Smooth muscle cell (in vitro differentiated cells): ENCODE measurements around the gene PTPRCAP. TPM values are rescaled to one million over a fixed set of nuclear protein-coding genes. Genes with fewer than 3 reads are reported as not detected.
"Not testable (repeated sequence)": the region's sequence is repeated elsewhere in the genome, so short reads cannot be mapped to it uniquely, and the experiment has no call there.

Experiments used
- DNase-seq: peaks from one replicate; lab custom pipeline; 2025; ENCODE audit not compliant: unreplicated experiment; lab: John Stamatoyannopoulos, UW
- H2AFZ ChIP-seq: fragments of 200-600 bp; sonication (generic); 2 replicates; pipeline ENCODE4 v1.6.0; 2016; ENCODE audit warnings: antibody characterized with exemption, low read depth, mild to moderate bottlenecking
- H3F3A ChIP-seq: fragments of 200-600 bp; sonication (generic); 2 replicates; pipeline ENCODE4 v1.6.0; 2017; ENCODE audit warnings: antibody characterized with exemption, low read depth
- H3K27ac ChIP-seq: fragments of 200-600 bp; sonication (generic); 2 replicates; pipeline ENCODE4 v1.5.1; 2016; ENCODE audit warnings: low read depth, mild to moderate bottlenecking
- H3K27me3 ChIP-seq: fragments of 200-600 bp; sonication (generic); 2 replicates; pipeline ENCODE4 v1.6.1; 2016; ENCODE audit warnings: low read depth, mild to moderate bottlenecking
- H3K36me3 ChIP-seq: fragments of 200-600 bp; sonication (generic); 2 replicates; pipeline ENCODE4 v1.5.1; 2016; ENCODE audit warnings: low read depth
- H3K4me1 ChIP-seq: fragments of 200-600 bp; sonication (generic); 2 replicates; pipeline ENCODE4 v1.5.1; 2016; ENCODE audit warnings: low read depth
- H3K4me2 ChIP-seq: fragments of 200-600 bp; sonication (generic); 2 replicates; pipeline ENCODE4 v1.6.0; 2016; ENCODE audit warnings: mild to moderate bottlenecking
- H3K4me3 ChIP-seq: fragments of 200-600 bp; sonication (generic); 2 replicates; pipeline ENCODE4 v1.5.1; 2016; ENCODE audit warnings: mild to moderate bottlenecking
- H3K79me2 ChIP-seq: fragments of 200-600 bp; sonication (generic); 2 replicates; pipeline ENCODE4 v1.6.0; 2016; ENCODE audit warnings: low read depth, mild to moderate bottlenecking
- H3K9ac ChIP-seq: fragments of 200-600 bp; sonication (generic); 2 replicates; pipeline ENCODE4 v1.6.0; 2016; ENCODE audit warnings: low read depth
- H3K9me3 ChIP-seq: fragments of 200-600 bp; sonication (generic); replicated peaks from 2 replicates; pipeline ENCODE4 v1.5.1; 2016; ENCODE audit warnings: low read depth
- H4K20me1 ChIP-seq: fragments of 200-600 bp; sonication (generic); 2 replicates; pipeline ENCODE4 v1.6.0; 2016; ENCODE audit warnings: low read depth
- CTCF ChIP-seq: fragments of 200-600 bp; sonication (generic); IDR thresholded peaks from 2 replicates; pipeline ENCODE4 v1.5.1; 2017; ENCODE audit warnings: borderline replicate concordance, mild to moderate bottlenecking, antibody characterized with exemption; ENCODE audit not compliant: insufficient read depth, poor library complexity, severe bottlenecking
- WGBS: methylation state at CpG from one replicate; pipeline ENCODE4 v1.1.7; 2016; ENCODE audit warnings: low lambda C conversion rate; 5-methylcytosine and 5-hydroxymethylcytosine counted together
- polyA plus RNA-seq: library from polyadenylated mRNA; unstranded; fragments of >200 nt; fragmentation: Nextera tagmentation; extraction: Ambion mirVana; gene quantifications from 2 replicates; pipeline ENCODE4 v1.2.1, GENCODE V29; 2016
- total RNA-seq: library from RNA; depleted of rRNA; stranded (reverse); fragments of >200 nt; gene quantifications from 2 replicates; pipeline ENCODE4 v1.2.3, GENCODE V29; 2014

PTPRCAP gene
- total and polyA plus RNA-seq, 2 experiments from 2014 or later = 1.1 TPM; not detected in 1

DNA sequence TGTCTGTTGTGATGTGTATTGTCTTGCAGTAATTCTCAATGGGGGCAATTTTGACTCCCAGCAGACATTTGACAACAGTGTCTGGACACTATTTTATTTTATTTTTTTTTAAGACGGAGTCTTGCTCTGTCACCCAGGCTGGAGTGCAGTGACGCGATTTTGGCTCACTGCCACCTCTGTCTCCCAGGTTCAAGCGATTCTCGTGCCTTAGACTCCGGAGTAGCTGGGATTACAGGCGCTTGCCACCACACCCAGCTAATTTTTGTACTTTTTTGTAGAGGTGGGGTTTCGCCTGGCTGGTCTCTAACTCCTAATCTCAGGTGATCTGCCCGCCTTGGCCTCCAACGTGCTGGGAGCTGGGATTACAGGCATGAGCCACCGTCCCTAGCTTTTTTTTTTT, 7.8 kb downstream of the PTPRCAP start:
- Histone ChIP-seq H3K79me2 (peaks cover 24% of the 10 kb centered on the region), H3K27me3 (no peaks in the 10 kb centered on the region), H2AFZ (no peak overlapping the region), H3K4me2 (no peak overlapping the region), H3K9me3 (no peaks in the 10 kb centered on the region), H3K36me3 (no peaks in the 10 kb centered on the region), H3K9ac (no peak overlapping the region), H3K4me1 (no peaks in the 10 kb centered on the region), H3F3A (no peaks in the 10 kb centered on the region), H3K27ac (no peak overlapping the region), H4K20me1 (no peaks in the 10 kb centered on the region), H3K4me3 (no peak overlapping the region)
- TF ChIP-seq CTCF = no peak
- 96% methylated on average over 11 of the region's 11 CpGs for WGBS
- DNase-seq = no peak

GRCh38 chr11:67429038-67429668, 8.3 kb downstream of the PTPRCAP start:
- no peak for DNase-seq
- no peaks in the 10 kb centered on the region for H3K9me3 ChIP-seq
- no peaks in the 10 kb centered on the region for H3F3A ChIP-seq
- peak overlapping the region; percentile 99 for H3K4me2 ChIP-seq
- no peaks in the 10 kb centered on the region for H3K4me1 ChIP-seq
- peak overlapping the region; percentile 74 for H3K27ac ChIP-seq
- peak overlapping the region; percentile 80 for H3K4me3 ChIP-seq
- no peak overlapping the region for H2AFZ ChIP-seq
- H3K27me3 ChIP-seq = no peaks in the 10 kb centered on the region
- no peak for TF ChIP-seq CTCF
- H4K20me1 ChIP-seq = no peaks in the 10 kb centered on the region
- H3K79me2 ChIP-seq = peaks cover 24% of the 10 kb centered on the region
- peak overlapping the region; percentile 94 for H3K9ac ChIP-seq
- 59% methylated on average over 12 of the region's 12 CpGs for WGBS
- no peaks in the 10 kb centered on the region for H3K36me3 ChIP-seq

DNA sequence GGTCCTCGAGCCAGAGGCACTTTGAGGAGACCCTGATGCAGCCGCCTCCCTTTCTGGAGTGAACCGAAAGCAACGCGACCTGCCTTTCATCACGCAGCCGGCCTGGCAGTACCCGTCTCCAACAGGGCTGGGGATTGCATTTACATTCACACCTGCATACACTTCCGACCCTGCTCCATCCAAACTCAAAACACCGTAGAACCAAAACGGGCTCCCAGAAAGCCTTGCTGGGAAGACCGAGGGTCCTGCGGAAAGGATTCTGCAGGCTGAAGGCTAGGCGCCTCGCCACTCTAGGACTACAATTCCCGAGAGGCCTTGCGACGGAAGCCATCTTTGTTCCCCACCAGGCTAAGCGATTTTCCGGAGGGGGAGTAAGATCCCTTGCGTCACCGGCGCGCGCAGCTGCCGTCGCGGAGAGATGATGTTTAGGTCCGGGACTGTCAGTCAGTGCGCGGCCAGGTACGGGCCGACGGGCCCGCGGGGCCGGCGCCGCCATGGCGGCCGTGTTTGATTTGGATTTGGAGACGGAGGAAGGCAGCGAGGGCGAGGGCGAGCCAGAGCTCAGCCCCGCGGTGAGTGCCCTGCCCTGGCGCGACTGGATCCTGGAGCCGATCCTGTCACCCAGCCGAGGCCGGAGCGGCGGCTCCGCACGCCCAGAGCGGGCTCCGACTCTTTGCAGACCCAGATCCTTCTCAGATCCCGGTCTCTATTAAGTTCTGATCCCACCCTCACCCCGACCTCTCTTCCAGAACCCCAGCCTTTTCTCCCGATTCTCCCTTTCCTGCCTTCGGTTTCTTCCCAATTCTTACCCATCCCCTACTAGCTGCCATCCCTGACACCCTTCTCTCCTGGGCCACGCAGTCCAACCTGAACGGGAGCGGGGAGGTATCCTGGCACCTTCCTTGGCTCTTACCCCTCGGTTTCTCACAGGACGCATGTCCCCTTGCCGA, 9.2 kb downstream of the PTPRCAP start, which contains the start of gene RPS6KB2:
Gene RPS6KB2 (plus strand): TSS at position 443 of the 950 bp plus-strand sequence. CDS start 52 bp downstream, at position 495.
- H3F3A ChIP-seq = no peaks in the 10 kb centered on the region
- TF ChIP-seq CTCF = no peak
- peaks cover 24% of the 10 kb centered on the region for H3K79me2 ChIP-seq
- no peaks in the 10 kb centered on the region for H4K20me1 ChIP-seq
- peak within 1 kb of the TSS; percentile 74 for H3K27ac ChIP-seq
- WGBS = 3% methylated on average over 65 of the region's 68 CpGs
- H3K4me2 ChIP-seq = peak within 1 kb of the TSS; percentile 99
- H3K27me3 ChIP-seq = no peaks in the 10 kb centered on the region
- peak within 1 kb of the TSS; percentile 94 for H2AFZ ChIP-seq
- no peaks in the 10 kb centered on the region for H3K9me3 ChIP-seq
- peak within 1 kb of the TSS; percentile 94 for H3K9ac ChIP-seq
- peak within 1 kb of the TSS; percentile 80 for H3K4me3 ChIP-seq
- peak; percentile 85 for DNase-seq
- H3K4me1 ChIP-seq = no peaks in the 10 kb centered on the region
- H3K36me3 ChIP-seq = no peaks in the 10 kb centered on the region

GRCh38 chr11:67427364-67427859, 10.1 kb downstream of the PTPRCAP start:
- not testable (repeated sequence) for H3K27ac ChIP-seq, H3K27me3 ChIP-seq, H3F3A ChIP-seq, H3K36me3 ChIP-seq, H4K20me1 ChIP-seq, DNase-seq, H3K9ac ChIP-seq, H3K4me1 ChIP-seq, H3K9me3 ChIP-seq
- Histone ChIP-seq H3K4me3 (peak overlapping the region; percentile 80), H3K79me2 (peaks cover 24% of the 10 kb centered on the region), H2AFZ (peak overlapping the region; percentile 94), H3K4me2 (peak overlapping the region; percentile 86)
- WGBS = 96% methylated on average over 19 of the region's 19 CpGs
